HepG2 (cell line): Measurements from ENCODE around the gene DSTN. TPM values are rescaled to one million over a fixed set of nuclear protein-coding genes. Genes with fewer than 3 reads are reported as not detected.
A peak's percentile ranks its signal among the peaks of the same experiment; 100 is the strongest.

Source experiments
- BCL6 ChIP-seq: IDR thresholded peaks from 2 replicates; pipeline ENCODE4 v1.6.1; 2016; ENCODE audit warnings: missing genetic modification reagents, missing compliant biosample characterization
- CENPBD1 ChIP-seq: sonication (generic); formaldehyde crosslinking; IDR thresholded peaks from 2 replicates; pipeline ENCODE4 v1.8.0; 2022; ENCODE audit warnings: missing genetic modification reagents, low read depth, mild to moderate bottlenecking, borderline replicate concordance
- ESRRA ChIP-seq: sonication (generic); formaldehyde crosslinking; IDR thresholded peaks from 2 replicates; pipeline ENCODE4 v1.5.1; 2020; ENCODE audit warnings: mild to moderate bottlenecking, low read depth, missing genetic modification reagents
- FOSL2 ChIP-seq: sonication (generic); formaldehyde crosslinking; IDR thresholded peaks from 2 replicates; pipeline ENCODE4 v1.4.0; 2020; ENCODE audit warnings: missing genetic modification reagents
- HBP1 ChIP-seq: IDR thresholded peaks from 2 replicates; pipeline ENCODE4 v1.6.1; 2016; ENCODE audit warnings: low read depth, control low read depth
- HHEX ChIP-seq: IDR thresholded peaks from 2 replicates; pipeline ENCODE4 v1.6.1; 2016; ENCODE audit warnings: control low read depth
- HNF1A ChIP-seq, 2 experiments: sonication (generic) in 1 of 2; formaldehyde crosslinking in 1 of 2; IDR thresholded peaks; 2 replicates each; pipeline versions ENCODE4 v1.4.0 to v1.6.1; 2016 to 2020; ENCODE audit warnings: borderline replicate concordance in 1 of 2, low read depth in 1 of 2, mild to moderate bottlenecking in 1 of 2, missing genetic modification reagents in 1 of 2
- HOMEZ ChIP-seq: IDR thresholded peaks from 2 replicates; pipeline ENCODE4 v1.6.1; 2016; ENCODE audit warnings: low read depth
- NCOA1 ChIP-seq: sonication (generic); formaldehyde crosslinking; IDR thresholded peaks from 2 replicates; pipeline ENCODE4 v1.9.0; 2021; ENCODE audit warnings: missing genetic modification reagents
- NR0B2 ChIP-seq: sonication (generic); formaldehyde crosslinking; IDR thresholded peaks from 2 replicates; pipeline ENCODE4 v1.4.0; 2020; ENCODE audit warnings: mild to moderate bottlenecking, missing genetic modification reagents
- NR1H2 ChIP-seq: sonication (generic); formaldehyde crosslinking; IDR thresholded peaks from 2 replicates; pipeline ENCODE4 v1.8.1; 2022; ENCODE audit warnings: low read depth, missing genetic modification reagents, borderline replicate concordance
- SPEN ChIP-seq: sonication (generic); formaldehyde crosslinking; IDR thresholded peaks from 2 replicates; pipeline ENCODE4 v1.5.1; 2020; ENCODE audit warnings: low read depth, mild to moderate bottlenecking, missing genetic modification reagents
- SRF ChIP-seq: IDR thresholded peaks from 2 replicates; pipeline ENCODE4 v1.6.1; 2011; ENCODE audit warnings: mild to moderate bottlenecking, low read depth, low read length, moderate library complexity
- TBP ChIP-seq: sonication (generic); formaldehyde crosslinking; IDR thresholded peaks from 2 replicates; pipeline ENCODE4 v1.5.0; 2020; ENCODE audit warnings: missing genetic modification reagents
- ZNF136 ChIP-seq: sonication (generic); formaldehyde crosslinking; IDR thresholded peaks from 2 replicates; pipeline ENCODE4 v1.8.1; 2022; ENCODE audit warnings: low read depth, mild to moderate bottlenecking, moderate library complexity, missing genetic modification reagents
- ZNF225 ChIP-seq: sonication (generic); formaldehyde crosslinking; IDR thresholded peaks from 2 replicates; pipeline ENCODE4 v1.4.0; 2020; ENCODE audit warnings: mild to moderate bottlenecking, missing genetic modification reagents
- ZNF362 ChIP-seq: sonication (generic); formaldehyde crosslinking; IDR thresholded peaks from 2 replicates; pipeline ENCODE4 v1.4.0; 2020; ENCODE audit warnings: missing genetic modification reagents, mild to moderate bottlenecking, borderline replicate concordance
- ZNF432 ChIP-seq: sonication (generic); formaldehyde crosslinking; IDR thresholded peaks from 2 replicates; pipeline ENCODE4 v1.5.0; 2020; ENCODE audit warnings: missing genetic modification reagents, mild to moderate bottlenecking, borderline replicate concordance
- ZNF557 ChIP-seq: sonication (generic); formaldehyde crosslinking; IDR thresholded peaks from 2 replicates; pipeline ENCODE4 v1.4.0; 2020; ENCODE audit warnings: missing genetic modification reagents
- ZNF567 ChIP-seq: sonication (generic); formaldehyde crosslinking; IDR thresholded peaks from 2 replicates; pipeline ENCODE4 v1.8.1; 2023; ENCODE audit warnings: mild to moderate bottlenecking, missing genetic modification reagents, borderline replicate concordance
- ZNF607 ChIP-seq: sonication (generic); formaldehyde crosslinking; IDR thresholded peaks from 2 replicates; pipeline ENCODE4 v1.5.1; 2020; ENCODE audit warnings: missing genetic modification reagents, mild to moderate bottlenecking, borderline replicate concordance
- polyA plus RNA-seq, 8 experiments: library from polyadenylated mRNA; depleted of rRNA in 3 of 8; stranded (reverse) in 7 of 8; unstranded in 1 of 8; fragments of >200 nt; fragmentation: Illumina TruSeq in 4 of 8; extraction: Trizol in 4 of 8; gene quantifications; 2 replicates each; pipeline versions ENCODE4 v1.2.1 to v1.2.3, GENCODE V29; 2011 to 2016; ENCODE audit warnings: low read depth in 4 of 8, missing spikeins in 1 of 8, mixed read lengths in 1 of 8; ENCODE audit not compliant: insufficient read depth in 1 of 8
- total RNA-seq, 5 experiments: library from RNA; depleted of rRNA; stranded (reverse); fragments of >200 nt; fragmentation: Illumina TruSeq; extraction: Trizol; gene quantifications; 2 replicates each; pipeline ENCODE4 v1.2.3, GENCODE V29; 2016; ENCODE audit warnings: low read depth in 1 of 5

DSTN gene
- total and polyA plus RNA-seq, 2 of the 13 experiments (the other 11 are each of a cell fraction or from before 2014, with no cell fraction given) = 27.6 to 106 TPM

GRCh38 chr20:17605131-17605660 lies 35.3 kb downstream of the DSTN start (continued):
- TF ChIP-seq NR0B2 (CRISPR knock-in tag) = no peak
- no peak for TF ChIP-seq ZNF225 (CRISPR knock-in tag)
- peak; percentile 31; the same call in 1 of the 2 replicates for TF ChIP-seq SPEN (CRISPR knock-in tag)
- TF ChIP-seq ZNF136 = no peak
- no peak for TF ChIP-seq ZNF432 (CRISPR knock-in tag)
- peak; percentile 90 for TF ChIP-seq HOMEZ (CRISPR knock-in tag)
- peak; percentile 69 for TF ChIP-seq BCL6 (CRISPR knock-in tag)
- TF ChIP-seq ZNF567 (CRISPR knock-in tag) = peak; percentile 74; the same call in 1 of the 2 replicates
- TF ChIP-seq SRF = no peak
- no peak for TF ChIP-seq NCOA1 (CRISPR knock-in tag)
- no peak for TF ChIP-seq HBP1 (CRISPR knock-in tag)
- peak; percentile 85; the same call in 1 of the 2 replicates for TF ChIP-seq ESRRA (CRISPR knock-in tag)
- no peak for TF ChIP-seq CENPBD1 (CRISPR knock-in tag)
- no peak for TF ChIP-seq HHEX (CRISPR knock-in tag)
- peak; percentile 80 for TF ChIP-seq ZNF362
- TF ChIP-seq NR1H2 (CRISPR knock-in tag) = no peak
- no peak for TF ChIP-seq ZNF607
- no peak for TF ChIP-seq TBP (CRISPR knock-in tag)
- no peak for TF ChIP-seq ZNF557 (CRISPR knock-in tag)
- peak; percentile 59 for TF ChIP-seq FOSL2 (CRISPR knock-in tag)
- no peak for TF ChIP-seq HNF1A (IDR thresholded peaks at IDR 0.05; ENCODE audit: low read depth)
- peak; percentile 54; the same call in 1 of the 2 replicates for TF ChIP-seq HNF1A (CRISPR knock-in tag; IDR thresholded peaks at IDR 0.05; ENCODE audit: borderline replicate concordance)
